MV-4-11 (cell line): ENCODE data around the gene BRPF1.
A peak's percentile ranks its signal among the peaks of the same experiment; 100 is the strongest.

Source experiments
- DNase-seq: peaks from one replicate; lab custom pipeline; 2025; lab: John Stamatoyannopoulos, UW

The BRPF1 gene, protein sequence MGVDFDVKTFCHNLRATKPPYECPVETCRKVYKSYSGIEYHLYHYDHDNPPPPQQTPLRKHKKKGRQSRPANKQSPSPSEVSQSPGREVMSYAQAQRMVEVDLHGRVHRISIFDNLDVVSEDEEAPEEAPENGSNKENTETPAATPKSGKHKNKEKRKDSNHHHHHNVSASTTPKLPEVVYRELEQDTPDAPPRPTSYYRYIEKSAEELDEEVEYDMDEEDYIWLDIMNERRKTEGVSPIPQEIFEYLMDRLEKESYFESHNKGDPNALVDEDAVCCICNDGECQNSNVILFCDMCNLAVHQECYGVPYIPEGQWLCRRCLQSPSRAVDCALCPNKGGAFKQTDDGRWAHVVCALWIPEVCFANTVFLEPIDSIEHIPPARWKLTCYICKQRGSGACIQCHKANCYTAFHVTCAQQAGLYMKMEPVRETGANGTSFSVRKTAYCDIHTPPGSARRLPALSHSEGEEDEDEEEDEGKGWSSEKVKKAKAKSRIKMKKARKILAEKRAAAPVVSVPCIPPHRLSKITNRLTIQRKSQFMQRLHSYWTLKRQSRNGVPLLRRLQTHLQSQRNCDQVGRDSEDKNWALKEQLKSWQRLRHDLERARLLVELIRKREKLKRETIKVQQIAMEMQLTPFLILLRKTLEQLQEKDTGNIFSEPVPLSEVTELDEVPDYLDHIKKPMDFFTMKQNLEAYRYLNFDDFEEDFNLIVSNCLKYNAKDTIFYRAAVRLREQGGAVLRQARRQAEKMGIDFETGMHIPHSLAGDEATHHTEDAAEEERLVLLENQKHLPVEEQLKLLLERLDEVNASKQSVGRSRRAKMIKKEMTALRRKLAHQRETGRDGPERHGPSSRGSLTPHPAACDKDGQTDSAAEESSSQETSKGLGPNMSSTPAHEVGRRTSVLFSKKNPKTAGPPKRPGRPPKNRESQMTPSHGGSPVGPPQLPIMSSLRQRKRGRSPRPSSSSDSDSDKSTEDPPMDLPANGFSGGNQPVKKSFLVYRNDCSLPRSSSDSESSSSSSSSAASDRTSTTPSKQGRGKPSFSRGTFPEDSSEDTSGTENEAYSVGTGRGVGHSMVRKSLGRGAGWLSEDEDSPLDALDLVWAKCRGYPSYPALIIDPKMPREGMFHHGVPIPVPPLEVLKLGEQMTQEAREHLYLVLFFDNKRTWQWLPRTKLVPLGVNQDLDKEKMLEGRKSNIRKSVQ (N-terminal part only)

DNA sequence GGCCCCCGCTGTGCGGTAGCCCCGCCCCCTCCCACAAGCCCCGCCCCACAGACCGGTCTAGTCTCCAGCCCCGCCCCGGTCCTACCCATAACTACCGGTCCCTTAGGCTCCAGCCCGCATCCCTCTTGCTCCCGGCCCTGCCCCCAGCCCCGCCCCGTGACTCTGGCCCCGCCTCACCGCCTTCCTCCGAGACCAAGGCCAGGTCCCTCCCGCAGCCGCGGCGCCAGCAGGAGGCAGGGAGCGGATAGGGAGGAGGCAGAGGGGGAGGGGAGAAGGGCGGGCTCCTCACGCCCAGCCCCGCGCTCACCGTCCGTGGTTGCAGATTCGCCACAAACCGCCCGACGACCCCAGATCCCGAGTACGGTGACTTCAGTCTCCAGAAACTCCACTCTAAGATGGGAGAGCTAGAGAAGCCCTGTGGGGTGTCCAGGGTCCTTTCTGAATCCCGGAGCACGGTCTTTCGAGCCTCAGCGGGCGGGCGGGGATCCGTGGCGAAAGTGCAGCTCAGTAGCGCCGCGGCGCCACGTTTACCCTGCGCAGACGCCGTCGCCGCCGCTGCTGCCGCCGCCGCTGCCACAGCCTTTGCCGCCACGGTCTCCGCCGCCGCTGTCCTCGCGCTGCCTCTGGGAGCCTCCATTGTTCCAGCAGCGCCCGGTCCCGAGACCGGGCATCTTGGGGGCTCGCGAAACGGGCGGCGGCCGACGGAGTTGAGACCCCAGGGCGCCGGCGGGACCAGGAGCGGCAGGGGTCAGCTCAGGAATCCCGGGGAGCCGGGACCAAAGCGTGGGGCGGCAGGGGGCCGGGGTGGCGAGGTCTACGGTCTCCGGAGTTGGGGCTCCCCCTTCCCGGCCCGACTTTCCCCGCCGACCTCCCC, at the start of gene BRPF1:
BRPF1 (plus strand) TSS at position 530 of the 874 bp plus-strand sequence. CDS start 2,406 bp downstream, outside the sequence.
- peak; percentile 96 for DNase-seq

DNA sequence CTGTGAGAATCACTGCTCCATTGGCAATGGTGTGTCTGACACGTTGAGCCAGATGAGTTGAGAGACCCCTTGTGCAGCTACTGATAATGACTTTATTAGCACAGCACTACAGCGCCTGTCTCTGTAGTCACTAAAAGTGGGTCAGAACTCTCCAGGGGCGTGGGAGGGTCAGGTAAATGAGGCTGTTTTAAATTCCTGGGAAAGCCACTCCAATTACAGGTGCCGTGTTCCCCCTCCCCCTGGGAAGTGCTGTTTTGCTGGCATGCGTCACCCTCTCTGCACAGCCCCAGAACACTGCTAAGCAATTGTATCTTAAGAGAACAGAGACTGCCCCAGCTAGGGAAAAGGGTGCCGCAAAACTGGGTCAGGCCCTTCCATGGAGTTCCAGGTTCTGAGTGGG, 49.4 kb upstream of the BRPF1 start:
- no peak for DNase-seq

DNA sequence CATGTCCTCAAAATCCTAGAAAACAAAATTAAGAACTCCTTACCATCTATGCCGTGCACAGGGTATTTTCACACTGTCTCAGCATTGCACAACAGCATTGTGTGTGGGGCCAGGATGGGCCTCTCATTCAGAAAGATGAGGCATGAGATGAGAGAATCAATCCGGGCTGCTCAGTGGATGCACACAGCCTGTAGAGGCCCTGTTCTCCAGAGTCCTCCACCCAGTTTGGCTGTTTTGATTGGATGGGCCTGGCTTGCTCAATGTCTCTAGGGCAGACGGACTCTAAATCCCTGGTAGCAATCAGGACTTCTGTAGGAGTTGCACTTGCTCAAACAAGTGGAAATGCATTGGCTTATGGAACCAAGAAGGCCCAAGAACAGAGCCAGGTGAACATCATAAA, 48.1 kb upstream of the BRPF1 start:
- no peak for DNase-seq

DNA sequence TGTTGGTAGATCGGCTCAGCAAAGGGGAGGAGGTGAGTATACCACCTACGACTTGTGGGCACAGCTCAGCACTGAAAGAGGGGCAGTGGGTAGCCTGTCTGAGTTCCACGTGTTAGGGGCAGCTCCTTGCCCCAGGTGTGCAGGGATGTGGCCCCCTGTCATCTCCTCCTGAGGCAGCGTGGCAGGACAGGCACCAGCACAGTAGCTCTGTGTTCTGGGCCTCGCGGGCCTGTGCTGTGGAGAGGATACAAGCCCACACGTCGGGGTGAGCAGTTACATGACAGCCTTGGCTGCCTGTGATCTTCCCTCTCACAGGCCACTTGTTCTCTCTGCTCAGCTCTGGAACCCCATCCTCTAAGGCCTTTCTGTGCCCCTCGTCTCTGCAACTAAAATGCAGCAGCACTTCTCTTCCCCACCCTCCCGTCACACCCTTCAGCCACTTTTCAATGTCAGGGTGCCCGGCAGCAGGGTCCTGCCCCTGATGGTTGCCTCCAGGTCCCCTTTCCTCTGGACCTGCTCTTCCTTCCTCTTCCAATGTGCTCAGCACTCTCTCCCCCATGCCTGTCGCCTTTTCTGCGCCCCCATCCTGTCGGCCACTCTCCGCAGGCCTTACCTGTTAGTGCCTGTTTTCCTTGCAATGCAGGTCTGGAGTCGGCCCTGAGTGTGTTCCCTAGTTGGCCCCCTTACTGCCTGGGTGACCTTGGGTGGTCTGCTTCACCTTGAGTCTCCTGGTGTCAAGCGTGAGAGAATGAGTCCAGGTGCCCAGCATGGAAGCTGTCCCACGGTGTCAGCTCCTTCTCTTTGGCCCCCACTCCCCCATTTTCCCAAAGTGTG, 46.1 kb upstream of the BRPF1 start:
- no peak for DNase-seq

DNA sequence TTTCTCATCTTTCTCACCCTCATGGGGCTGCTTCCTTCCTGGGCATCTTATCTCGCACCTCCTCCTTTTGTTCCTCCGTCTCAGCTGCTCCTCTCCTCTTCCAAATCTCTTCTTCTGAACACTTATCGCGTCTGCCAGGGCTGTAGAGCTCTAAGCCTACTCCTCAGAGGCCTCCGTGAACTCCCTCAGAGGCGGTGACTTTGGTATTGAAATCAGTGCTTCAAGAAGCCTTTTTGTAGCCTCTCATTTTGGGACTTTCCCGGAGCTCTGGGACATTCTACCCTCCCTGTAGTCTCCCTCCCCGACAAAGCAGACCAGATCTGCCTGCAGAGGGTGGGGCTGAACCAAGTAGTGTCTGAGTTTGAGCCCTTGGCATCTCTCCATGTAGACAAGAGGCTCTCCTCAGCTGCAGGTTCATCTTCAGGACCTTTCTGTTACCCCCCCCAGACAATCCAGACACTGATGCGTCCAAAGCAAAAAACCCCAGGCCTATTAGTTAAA, 45.4 kb upstream of the BRPF1 start:
- DNase-seq, result no peak

DNA sequence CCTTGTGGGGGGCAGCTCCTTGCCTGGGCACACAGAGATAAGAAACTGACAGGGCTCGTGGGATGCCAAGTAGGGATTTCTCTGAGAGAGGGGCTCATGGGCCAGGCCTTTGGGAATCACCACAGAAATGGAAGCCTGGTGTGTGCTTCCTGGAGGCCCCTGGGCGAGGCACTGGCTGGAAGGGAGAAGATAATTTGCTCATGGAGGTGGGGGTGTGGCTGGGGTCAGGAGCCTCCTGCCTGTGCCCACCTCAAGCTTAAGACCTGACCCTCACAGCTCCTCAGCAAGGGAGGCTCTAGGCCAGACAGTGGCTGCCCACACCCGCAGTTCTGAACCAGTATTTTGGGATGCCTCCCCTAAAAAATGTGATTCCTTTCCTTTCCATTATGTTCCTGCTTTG, 44.8 kb upstream of the BRPF1 start:
- DNase-seq, result no peak

DNA sequence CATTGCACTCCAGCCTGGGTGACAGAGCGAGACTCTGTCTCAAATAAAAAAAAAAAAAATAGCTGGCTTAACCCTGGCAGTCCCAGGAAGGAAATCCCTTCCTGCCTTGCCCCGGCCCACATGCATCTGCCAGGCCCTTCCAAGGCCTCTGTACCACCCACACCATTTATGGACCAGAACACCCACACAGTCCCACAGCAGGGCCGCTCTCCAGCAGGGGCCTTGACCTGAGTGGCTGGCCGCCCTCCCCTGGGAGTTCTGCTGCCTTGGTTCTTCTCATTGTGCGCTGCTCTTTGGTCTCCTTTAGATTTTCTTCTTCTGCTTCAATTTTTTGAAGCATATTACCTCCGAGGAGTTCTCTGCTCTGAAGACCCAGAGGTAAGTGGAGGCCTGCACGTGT, 44.0 kb upstream of the BRPF1 start:
- no peak for DNase-seq

DNA sequence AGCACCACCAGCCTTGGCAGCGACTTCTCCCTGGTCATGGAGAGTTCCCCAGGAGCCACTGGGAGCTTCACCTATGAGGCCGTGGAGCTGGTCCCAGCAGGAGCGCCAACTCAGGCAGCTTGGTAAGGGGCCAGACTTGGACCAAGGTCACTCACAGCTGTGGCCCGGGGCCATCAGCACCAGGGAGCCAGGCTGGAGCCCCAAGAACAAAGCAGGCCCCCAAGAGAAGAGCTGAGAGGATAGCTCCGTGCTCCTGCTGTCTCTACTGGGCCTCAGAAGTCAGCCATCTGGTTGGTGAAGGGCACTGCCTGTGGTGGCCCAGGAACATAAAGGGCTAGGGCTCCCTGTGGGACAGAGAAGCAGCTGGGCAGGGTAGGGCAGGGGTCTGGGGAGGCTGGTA, 42.6 kb upstream of the BRPF1 start:
- DNase-seq, result no peak

DNA sequence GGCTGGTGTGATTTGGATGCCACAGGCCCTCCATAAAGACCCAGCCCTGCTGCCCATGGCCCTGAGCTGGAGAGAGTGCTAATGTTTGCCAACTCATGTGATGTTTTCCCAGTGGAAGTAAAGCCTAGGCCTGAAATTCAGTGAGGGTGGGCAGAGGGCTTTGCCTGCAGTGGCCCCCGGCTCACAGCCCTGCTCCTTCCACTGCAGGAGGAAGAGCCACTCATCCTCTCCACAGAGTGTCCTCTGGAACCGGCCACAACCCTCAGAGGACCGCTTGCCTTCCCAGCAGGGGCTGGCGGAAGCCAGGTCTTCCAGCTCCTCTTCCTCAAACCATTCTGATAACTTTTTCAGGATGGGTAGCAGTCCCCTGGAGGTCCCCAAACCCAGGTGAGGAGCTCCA, 41.8 kb upstream of the BRPF1 start:
- DNase-seq, result no peak

DNA sequence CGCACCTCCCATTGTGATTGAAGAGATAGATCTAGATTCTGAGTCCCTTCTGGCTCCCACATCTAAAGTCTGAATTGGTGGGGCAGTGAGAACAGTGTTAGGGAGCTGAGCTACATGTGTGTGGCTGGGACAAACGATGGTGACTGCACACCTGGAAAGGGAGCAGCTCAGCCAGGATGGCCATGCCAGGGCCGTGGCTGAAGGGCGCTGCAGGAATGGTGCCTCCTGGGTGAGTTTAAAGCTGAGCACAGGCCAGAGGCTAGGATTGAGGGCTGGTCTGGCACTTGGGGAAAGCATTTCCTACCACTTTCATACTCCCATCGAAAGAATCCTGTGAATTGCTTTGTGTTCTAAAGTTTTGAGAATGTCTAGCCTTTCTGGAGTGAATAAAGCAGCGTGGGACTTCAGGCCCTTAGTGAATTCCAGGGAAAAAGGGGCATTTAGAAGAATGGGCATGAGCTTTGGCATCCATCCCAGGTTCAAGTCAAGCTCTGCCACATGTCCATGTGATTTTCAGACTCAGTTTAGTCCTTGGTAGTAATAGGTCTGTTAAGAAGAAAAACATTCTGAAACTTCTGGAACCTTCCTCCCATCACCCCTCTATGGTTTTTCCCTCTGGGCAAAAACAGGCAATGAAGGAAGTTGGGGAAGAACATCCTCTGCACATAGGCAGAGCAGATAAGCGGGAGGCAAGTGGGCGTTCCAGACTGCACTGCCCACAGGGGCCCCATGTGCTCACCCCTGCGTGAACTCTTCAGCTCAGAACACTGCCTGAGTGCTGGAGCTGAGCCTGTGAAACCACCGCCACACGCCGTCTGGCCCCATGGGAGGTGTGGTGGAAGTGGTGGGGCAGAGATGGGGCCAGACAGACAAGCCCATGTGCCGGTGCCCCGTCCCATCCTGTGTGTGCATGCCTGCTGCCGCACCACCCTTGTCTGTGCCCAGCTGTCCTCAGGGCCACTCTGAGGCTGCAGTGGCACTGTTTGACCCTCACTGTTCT, 40.8 kb upstream of the BRPF1 start:
- peak; percentile 60 for DNase-seq

DNA sequence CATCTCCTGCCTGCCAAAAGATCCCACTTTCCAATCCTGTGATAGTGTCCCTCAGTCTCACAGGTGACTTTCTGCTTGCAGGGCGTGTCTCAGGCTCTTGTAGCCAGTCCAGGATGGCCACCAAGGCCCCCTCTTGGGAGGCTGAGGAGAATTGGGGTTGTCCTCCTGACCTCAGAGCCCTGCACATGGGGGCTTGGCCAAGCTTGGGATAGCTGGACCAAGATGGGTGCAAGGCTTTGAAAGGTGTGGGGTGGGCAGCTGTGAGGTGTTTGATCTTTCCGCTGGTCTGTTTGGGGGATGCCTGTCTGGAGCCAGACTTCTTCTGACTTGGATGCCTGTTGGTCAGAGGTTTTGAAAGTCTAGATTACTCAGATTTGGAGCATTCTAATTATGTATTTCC, 39.9 kb upstream of the BRPF1 start:
- DNase-seq, result no peak

DNA sequence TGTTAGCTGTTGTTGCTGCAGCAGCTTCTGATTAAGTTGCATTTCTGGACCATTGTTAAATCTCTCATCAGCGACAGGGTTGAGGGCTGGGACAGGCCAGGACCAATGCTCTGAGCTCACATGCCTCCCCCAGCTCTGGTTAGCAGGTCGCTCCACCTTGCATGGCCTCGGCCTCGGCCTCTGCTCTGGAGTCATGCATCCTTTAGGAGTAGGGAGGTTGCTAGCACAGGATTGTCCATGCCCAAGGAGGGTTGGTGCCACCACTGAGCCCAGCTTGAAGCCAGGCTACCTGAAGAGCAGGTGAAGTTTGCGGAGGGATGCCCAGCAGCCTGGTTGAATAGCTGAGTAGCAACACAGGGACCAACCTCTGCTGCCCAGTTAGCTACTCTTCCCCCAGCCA, 39.1 kb upstream of the BRPF1 start:
- no peak for DNase-seq

DNA sequence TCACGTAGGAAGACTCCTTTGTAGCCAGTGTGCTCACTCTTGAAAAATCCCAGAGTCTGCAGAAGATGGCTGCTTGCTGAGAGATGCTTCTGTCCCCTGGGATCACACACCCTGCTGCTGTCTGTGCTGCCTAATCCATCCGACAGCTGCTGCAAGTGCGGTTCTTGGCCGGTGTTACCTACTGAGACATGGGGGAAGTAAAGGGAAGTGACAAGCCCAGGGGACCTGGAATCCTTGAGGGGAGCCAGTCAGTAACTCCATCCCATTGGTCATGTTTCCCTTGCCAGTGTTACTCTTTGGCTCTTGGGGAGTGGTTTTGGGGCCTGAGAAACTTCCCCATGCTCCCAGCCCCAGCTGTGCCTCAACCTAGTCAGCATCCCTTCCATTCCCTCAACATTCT, 36.2 kb upstream of the BRPF1 start:
- DNase-seq, result no peak

DNA sequence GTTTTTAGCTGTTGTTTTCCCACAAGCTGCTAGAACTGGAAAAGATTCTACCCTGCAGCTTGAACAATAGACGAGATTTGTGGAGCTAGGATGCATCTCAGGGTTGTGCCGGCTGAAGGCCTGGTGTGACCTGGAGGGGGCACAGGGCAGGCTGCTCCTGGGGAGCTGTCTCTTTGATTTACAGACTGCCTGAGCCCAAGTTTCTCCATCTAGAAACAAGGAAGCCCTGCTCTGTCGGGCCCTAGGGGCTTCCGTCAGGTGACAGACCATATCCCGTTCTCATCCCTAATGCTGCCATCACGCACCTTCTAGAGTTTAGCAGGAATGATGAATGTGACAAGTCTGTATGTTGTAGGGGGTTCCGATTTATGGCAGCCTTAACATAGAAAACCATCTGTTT, 35.8 kb upstream of the BRPF1 start:
- no peak for DNase-seq

DNA sequence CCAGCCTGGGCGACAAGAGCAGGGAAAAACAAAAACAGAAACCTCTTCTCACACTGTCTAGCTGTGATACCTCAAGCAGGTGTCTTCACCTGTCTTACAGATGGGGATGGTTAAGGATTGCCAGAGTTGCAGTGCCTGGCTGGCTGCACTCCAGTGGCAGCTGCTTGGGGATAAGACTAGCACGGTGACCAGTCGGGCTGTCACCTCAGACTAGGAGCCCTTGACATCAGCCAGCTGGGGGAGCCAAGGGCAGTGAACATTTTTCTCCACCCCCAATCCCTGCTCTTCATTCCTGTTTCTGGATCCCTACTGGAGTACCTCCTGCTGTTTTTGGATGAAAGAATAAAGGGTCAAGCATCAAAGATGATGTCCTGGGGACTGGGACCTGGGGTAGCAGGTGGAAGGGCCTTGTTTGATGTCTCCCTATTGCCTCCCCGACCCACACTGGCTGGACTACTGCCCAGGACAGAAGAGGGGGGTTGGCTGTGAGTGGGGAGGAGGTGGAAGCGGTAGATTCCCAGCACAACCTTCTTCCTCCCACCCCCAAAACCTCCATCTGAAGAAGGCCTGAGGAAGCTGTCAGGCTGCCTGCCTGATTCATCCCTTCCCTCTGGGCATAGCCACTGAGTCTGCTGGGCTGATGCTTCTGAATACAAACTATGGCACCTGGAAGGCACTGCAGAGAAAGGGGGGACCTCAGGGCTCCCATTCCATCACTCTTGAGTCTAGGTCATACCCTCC, 34.9 kb upstream of the BRPF1 start:
- no peak for DNase-seq

DNA sequence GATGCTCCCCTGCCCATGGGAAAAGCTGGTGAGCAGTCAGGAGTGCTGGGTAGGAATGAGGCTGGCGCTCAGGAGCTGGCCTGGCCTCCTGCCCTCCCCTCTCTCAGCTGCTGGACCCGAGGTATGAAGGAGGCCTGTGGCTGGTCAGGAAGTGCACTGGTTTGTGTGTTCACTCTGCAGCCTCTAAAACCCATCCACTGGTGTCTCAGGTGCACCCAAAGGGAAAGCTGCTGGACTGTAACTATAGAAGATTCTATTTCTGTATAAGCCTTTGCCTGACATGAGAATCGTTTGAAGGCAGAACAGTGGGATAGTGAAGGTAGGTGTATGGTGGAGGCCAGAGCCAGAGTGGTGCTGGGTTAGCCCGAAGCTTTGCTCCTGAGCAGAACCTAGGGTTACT, 33.6 kb upstream of the BRPF1 start:
- DNase-seq, result no peak

DNA sequence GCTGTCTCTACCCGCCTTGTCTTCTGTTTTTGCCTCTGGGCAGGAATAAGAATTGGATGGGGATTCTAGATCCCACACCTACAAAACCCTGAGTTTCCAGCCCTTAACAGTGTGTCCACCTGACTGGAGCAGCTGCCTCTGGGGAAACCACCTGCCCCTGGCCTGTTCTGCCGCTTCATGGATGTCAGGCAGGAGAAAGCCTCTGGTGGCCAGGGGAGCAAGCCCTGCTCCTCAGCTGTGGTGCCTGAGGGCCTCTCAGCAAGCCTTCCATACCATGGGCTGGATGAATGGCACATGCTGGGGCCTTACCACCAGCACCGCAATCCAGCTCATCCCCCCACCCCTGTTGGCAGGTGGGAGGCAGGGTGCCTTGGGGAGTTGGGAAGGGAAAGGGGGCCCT, 33.2 kb upstream of the BRPF1 start:
- DNase-seq, result no peak

DNA sequence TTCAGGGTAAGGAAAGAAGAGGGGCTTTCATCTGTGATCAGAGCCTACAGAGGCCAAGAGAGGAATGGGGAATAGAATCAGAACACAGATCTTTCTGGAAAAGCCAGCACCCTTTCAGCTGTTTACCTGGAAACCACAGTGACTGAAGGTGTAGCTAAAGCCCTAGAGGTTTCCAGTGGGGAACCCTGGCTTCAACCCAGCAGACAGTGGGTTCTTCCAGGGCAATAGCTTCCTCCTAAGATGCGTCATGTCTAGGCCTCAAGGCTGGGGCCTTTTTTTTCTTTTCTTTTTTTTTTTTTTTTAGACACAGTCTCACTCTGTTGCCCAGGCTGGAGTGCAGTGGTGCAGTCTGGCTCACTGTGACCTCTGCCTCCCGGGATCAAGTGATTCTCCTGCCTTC, 31.0 kb upstream of the BRPF1 start:
- DNase-seq, result no peak

DNA sequence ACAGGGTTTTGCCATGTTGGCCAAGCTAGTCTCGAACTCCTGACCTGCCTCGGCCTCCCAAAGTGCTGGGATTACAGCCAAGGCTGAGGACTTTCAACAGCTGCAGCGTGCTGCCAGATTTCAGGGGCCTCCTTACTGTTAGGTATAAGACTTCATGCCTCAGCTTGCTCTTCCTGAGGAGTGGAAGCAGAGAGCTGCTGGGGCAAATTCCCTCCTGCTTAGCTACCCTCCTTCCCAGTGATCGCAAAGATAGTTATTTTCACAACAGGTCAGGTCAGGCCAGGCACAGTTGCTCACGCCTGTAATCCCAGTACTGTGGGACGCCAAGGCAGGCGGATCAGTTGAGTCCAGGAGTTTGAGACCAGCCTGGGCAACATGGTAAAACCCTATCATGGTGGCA, 30.5 kb upstream of the BRPF1 start:
- DNase-seq, result no peak
